ENCODE data around the gene STK39.
A peak's percentile ranks its signal among the peaks of the same experiment; 100 is the strongest.

STK39 gene

GRCh38 chr2:168034616-168035015 is 212.8 kb downstream of the STK39 start:
- DNase-seq (ENCODE audit: low spot score) = no peak
- TF ChIP-seq, protein P1, sequence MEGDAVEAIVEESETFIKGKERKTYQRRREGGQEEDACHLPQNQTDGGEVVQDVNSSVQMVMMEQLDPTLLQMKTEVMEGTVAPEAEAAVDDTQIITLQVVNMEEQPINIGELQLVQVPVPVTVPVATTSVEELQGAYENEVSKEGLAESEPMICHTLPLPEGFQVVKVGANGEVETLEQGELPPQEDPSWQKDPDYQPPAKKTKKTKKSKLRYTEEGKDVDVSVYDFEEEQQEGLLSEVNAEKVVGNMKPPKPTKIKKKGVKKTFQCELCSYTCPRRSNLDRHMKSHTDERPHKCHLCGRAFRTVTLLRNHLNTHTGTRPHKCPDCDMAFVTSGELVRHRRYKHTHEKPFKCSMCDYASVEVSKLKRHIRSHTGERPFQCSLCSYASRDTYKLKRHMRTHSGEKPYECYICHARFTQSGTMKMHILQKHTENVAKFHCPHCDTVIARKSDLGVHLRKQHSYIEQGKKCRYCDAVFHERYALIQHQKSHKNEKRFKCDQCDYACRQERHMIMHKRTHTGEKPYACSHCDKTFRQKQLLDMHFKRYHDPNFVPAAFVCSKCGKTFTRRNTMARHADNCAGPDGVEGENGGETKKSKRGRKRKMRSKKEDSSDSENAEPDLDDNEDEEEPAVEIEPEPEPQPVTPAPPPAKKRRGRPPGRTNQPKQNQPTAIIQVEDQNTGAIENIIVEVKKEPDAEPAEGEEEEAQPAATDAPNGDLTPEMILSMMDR (IDR thresholded peaks at IDR 0.05; ENCODE audit: extremely low read depth, insufficient read depth, missing control alignments) = no peak
- in situ Hi-C loops (cut with MboI; ENCODE audit: low pct_unique_long_range_greater_than_20kb, low sequenced_read_pairs, unreplicated experiment) = no loop called here

DNA sequence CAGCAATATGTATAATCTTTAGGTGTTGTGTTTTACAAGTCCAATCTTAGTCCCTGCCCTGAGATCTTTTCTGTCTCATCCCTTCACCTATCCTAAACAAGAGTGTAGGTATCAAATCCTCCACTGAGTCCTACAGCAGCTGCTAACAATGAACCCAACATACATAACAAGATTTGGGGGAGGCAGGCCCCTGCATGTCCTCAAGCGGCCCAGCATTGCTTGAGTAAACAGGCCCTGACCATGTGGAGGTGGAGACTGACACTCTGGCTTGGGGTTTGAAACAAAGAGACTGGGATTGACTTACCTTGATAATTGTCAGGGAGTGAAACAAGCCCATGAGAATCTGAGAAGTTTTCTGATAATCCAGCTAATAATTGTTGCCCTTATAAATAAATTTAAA is 213.4 kb downstream of the STK39 start:
- TF ChIP-seq, protein P1 (IDR thresholded peaks at IDR 0.05; ENCODE audit: extremely low read depth, insufficient read depth, missing control alignments) = no peak
- in situ Hi-C loops (cut with MboI; ENCODE audit: low pct_unique_long_range_greater_than_20kb, low sequenced_read_pairs, unreplicated experiment) = no loop called here
- DNase-seq (ENCODE audit: low spot score) = no peak

DNA sequence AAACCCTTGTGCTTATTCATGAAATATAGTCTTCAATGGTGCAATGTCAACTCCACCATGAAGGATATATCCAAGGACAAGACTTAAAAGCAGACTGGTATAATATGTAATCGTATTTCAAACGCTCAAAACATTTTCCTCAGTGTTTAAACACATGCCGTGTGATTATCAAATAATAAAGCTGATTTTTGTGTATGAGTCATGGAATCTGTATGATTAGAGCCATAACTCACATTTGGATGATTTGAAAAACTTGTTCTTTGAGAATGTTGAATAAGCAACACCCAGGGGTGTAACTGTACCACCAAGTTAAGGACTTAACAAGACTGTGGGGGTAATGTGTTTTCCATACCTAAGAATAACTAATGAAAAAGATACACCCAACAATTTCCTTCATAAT is 215.3 kb downstream of the STK39 start:
- no peak for DNase-seq (ENCODE audit: low spot score)
- in situ Hi-C loops (cut with MboI; ENCODE audit: low pct_unique_long_range_greater_than_20kb, low sequenced_read_pairs, unreplicated experiment) = no loop called here
- TF ChIP-seq, protein P1 (IDR thresholded peaks at IDR 0.05; ENCODE audit: extremely low read depth, insufficient read depth, missing control alignments) = no peak

DNA sequence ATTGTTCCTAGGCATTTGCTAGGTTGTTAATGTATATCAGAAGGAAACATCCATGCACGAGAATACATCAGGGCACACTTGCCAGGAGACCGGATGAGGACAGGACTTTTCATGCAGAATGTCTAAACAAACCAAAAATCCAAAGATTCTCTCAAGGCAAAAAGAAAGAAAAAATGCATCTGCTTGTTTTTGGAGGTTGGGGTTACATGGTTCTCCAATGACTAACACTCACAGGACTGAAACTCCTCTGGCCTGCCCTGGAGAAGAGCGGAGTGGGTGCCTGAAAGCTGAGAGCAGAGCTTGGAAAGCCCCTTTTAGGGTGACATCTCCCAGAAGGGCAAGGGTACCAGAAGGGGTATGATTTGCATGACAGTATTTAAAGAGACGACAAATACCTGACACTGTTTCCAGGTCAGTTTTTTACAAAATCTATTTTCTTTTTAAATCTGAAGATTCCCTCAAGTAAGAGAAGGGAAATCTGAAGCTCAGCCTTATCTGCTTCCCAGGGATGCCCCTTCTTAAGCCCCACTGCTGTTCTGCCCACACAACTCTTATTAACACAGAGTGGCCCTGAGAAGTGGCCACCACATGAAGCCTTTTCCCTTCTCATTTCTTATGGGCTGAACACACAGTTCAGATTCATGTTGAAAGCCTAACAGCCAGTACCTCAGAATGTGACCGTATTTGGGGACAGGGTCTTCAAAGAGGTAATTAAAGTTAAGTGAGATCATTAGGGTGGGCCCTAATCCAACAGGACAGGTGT is 216.4 kb downstream of the STK39 start:
- TF ChIP-seq, protein P1 (IDR thresholded peaks at IDR 0.05; ENCODE audit: extremely low read depth, insufficient read depth, missing control alignments) = no peak
- peak; percentile 18 for DNase-seq (ENCODE audit: low spot score)
- in situ Hi-C loops (cut with MboI; ENCODE audit: low pct_unique_long_range_greater_than_20kb, low sequenced_read_pairs, unreplicated experiment) = no loop called here

DNA sequence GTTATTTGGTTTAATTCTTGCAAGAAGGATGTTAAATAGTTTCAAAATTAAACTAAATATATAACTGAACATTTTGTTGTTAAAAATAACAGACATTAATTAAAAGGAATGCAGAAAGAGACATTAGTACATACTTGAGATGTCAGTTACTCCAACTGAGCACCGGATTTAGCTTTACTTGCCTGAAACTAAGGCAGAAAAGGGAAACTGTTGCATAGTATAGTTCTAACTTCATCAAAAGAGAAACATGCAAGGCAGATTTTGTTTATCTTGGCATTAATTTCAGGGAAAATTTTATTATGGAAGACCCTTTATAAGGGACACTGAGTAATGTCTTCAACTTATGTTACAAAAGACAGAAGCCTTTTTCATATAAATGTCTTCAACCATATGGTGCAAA is 218.3 kb downstream of the STK39 start:
- in situ Hi-C loops (cut with MboI; ENCODE audit: low pct_unique_long_range_greater_than_20kb, low sequenced_read_pairs, unreplicated experiment) = no loop called here
- TF ChIP-seq, protein P1 (IDR thresholded peaks at IDR 0.05; ENCODE audit: extremely low read depth, insufficient read depth, missing control alignments) = no peak
- DNase-seq (ENCODE audit: low spot score) = no peak

GRCh38 chr2:168028362-168028761 is 219.0 kb downstream of the STK39 start:
- no peak for DNase-seq (ENCODE audit: low spot score)
- TF ChIP-seq, protein P1 (IDR thresholded peaks at IDR 0.05; ENCODE audit: extremely low read depth, insufficient read depth, missing control alignments) = no peak
- in situ Hi-C loops (cut with MboI; ENCODE audit: low pct_unique_long_range_greater_than_20kb, low sequenced_read_pairs, unreplicated experiment) = no loop called here
